PC-3 (cell line): Measurements from ENCODE around the gene PRSS38.

Source experiments
- CTCF ChIP-seq: fragments of 300-600 bp; sonication (generic); conservative IDR thresholded peaks from 2 replicates; pipeline ENCODE4 v1.5.1; 2017; ENCODE audit warnings: antibody characterized with exemption, low read depth, mild to moderate bottlenecking, low read length
- EZH2 ChIP-seq: fragments of 300-600 bp; sonication (generic); IDR thresholded peaks from one replicate; pipeline ENCODE4 v1.6.1; 2017; ENCODE audit warnings: antibody characterized with exemption, mild to moderate bottlenecking, low read length; ENCODE audit not compliant: unreplicated experiment

- TF ChIP-seq EZH2 (no peak), CTCF (no peak)
Measured at GRCh38 chr1:227870366-227870765, 54.9 kb downstream of the PRSS38 start.
